ENCODE results near the gene OR2T8. TPM values are rescaled to one million over a fixed set of nuclear protein-coding genes. Genes with fewer than 3 reads are reported as not detected.

The OR2T8 gene
- total RNA-seq, 1 donor from 2014 or later = not detected

DNA sequence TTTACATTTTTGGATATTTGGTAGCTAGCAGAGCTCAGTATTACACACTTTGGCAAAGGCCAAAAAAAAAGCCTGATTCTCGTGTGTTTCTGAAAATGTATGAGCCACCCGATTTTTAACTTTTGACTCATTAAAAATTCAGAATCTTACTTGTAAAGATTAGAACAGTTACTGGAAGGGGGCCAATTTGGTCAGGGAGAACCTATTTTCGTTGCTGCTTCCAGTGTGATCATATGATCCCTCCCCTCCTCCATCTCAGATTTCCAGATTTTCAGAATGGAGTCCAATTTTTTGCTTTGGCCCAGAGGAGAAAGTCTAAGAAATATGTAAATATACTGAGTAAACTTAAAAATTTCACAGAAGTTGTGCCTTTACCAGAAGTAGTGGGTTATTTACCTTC is 41.7 kb downstream of the OR2T8 start:
- no peaks in the 10 kb centered on the region for H3K79me2 ChIP-seq (ENCODE audit: insufficient read depth, low read length)

DNA sequence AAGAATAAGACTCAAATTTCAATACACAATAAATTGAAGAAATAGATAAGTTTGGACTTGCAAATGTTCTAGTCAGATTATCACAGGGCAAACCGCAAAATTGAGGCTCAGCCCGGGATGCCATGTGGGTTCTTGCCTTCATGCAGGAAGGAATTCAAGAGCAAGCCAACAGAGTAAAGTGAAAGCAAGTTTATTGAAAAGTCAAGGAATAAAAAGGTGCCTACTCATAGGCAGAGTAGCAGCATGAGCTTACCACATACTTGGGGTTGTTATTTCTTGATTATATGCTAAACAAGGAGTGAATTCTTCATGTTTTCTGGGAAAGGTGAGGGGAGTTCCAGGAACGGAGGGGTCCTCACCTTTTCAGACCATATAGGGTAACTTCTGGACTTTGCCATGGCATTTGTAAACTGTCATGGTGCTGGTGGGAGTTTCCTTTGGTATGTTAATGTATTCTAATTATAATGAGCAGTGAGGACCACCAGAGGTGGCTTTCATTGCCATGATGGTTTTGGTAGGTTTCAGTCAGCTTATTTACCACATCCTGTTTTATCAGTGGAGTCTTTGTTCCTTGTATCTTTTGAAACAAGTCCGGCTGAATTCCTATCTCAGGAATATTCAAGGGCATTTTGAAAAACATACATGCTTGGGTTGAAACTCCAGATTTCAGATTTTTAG is 43.0 kb downstream of the OR2T8 start:
- H3K79me2 ChIP-seq (ENCODE audit: insufficient read depth, low read length) = no peaks in the 10 kb centered on the region
- H3K4me1 Mint-ChIP-seq (ENCODE audit: low read depth, unreplicated experiment) = no peaks in the 10 kb centered on the region
- no peak overlapping the region for H3K4me2 ChIP-seq (ENCODE audit: low read length)
- H3K4me1 ChIP-seq (ENCODE audit: insufficient read depth, low read length) = no peaks in the 10 kb centered on the region
- H3K9me3 ChIP-seq (ENCODE audit: insufficient read depth, low read depth, low read length) = no peaks in the 10 kb centered on the region
- no peak overlapping the region for H3K27ac ChIP-seq (ENCODE audit: low read depth, low read length)
- no peak overlapping the region for H3K4me3 Mint-ChIP-seq (ENCODE audit: unreplicated experiment)
- H3K36me3 ChIP-seq (ENCODE audit: insufficient read depth, low read length) = no peaks in the 10 kb centered on the region
- no peaks in the 10 kb centered on the region for H4K20me1 ChIP-seq (ENCODE audit: insufficient read depth, low read length)
- DNase-seq (ENCODE audit: low read depth) (no peak), FAIRE-seq (no peak)
- H3K36me3 Mint-ChIP-seq (ENCODE audit: low read depth, unreplicated experiment) = no peaks in the 10 kb centered on the region
- no peaks in the 10 kb centered on the region for H3K27me3 ChIP-seq (ENCODE audit: insufficient read depth, low read length)
- H3K9ac ChIP-seq (ENCODE audit: low read length) = no peak overlapping the region
- H3K4me3 ChIP-seq (ENCODE audit: insufficient read depth, low read depth, low read length) = no peak overlapping the region
- H3K9me3 Mint-ChIP-seq (ENCODE audit: unreplicated experiment) = peaks cover under 1% of the 10 kb centered on the region
- no peak overlapping the region for H3K27ac Mint-ChIP-seq (ENCODE audit: unreplicated experiment)
- no peak for TF ChIP-seq EZH2 (IDR thresholded peaks at IDR 0.05; ENCODE audit: insufficient read depth, low read length)
- TF ChIP-seq, protein P1, sequence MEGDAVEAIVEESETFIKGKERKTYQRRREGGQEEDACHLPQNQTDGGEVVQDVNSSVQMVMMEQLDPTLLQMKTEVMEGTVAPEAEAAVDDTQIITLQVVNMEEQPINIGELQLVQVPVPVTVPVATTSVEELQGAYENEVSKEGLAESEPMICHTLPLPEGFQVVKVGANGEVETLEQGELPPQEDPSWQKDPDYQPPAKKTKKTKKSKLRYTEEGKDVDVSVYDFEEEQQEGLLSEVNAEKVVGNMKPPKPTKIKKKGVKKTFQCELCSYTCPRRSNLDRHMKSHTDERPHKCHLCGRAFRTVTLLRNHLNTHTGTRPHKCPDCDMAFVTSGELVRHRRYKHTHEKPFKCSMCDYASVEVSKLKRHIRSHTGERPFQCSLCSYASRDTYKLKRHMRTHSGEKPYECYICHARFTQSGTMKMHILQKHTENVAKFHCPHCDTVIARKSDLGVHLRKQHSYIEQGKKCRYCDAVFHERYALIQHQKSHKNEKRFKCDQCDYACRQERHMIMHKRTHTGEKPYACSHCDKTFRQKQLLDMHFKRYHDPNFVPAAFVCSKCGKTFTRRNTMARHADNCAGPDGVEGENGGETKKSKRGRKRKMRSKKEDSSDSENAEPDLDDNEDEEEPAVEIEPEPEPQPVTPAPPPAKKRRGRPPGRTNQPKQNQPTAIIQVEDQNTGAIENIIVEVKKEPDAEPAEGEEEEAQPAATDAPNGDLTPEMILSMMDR (IDR thresholded peaks at IDR 0.05; ENCODE audit: insufficient read depth, low read depth, low read length) = no peak
- no peak overlapping the region for H2AFZ ChIP-seq (ENCODE audit: low read depth, low read length)
- no peaks in the 10 kb centered on the region for H3K27me3 Mint-ChIP-seq (ENCODE audit: low read depth, unreplicated experiment)

More for the DNA sequence above, 41.7 kb downstream of the OR2T8 start:
- FAIRE-seq (no peak), DNase-seq (ENCODE audit: low read depth) (no peak)
- TF ChIP-seq EZH2 (IDR thresholded peaks at IDR 0.05; ENCODE audit: insufficient read depth, low read length) = no peak
- TF ChIP-seq, protein P1 (IDR thresholded peaks at IDR 0.05; ENCODE audit: insufficient read depth, low read depth, low read length) = no peak
- Histone ChIP-seq H3K4me1 (ENCODE audit: insufficient read depth, low read length) (no peaks in the 10 kb centered on the region), H3K36me3 (ENCODE audit: insufficient read depth, low read length) (no peaks in the 10 kb centered on the region), H3K9me3 (ENCODE audit: insufficient read depth, low read depth, low read length) (no peaks in the 10 kb centered on the region), H2AFZ (ENCODE audit: low read depth, low read length) (no peak overlapping the region), H3K27ac (ENCODE audit: low read depth, low read length) (no peak overlapping the region), H3K9ac (ENCODE audit: low read length) (no peak overlapping the region), H3K4me2 (ENCODE audit: low read length) (no peak overlapping the region), H4K20me1 (ENCODE audit: insufficient read depth, low read length) (no peaks in the 10 kb centered on the region), H3K27me3 (ENCODE audit: insufficient read depth, low read length) (no peaks in the 10 kb centered on the region), H3K4me3 (ENCODE audit: insufficient read depth, low read depth, low read length) (no peak overlapping the region)
- H3K27me3 Mint-ChIP-seq (ENCODE audit: low read depth, unreplicated experiment) = no peaks in the 10 kb centered on the region
- H3K36me3 Mint-ChIP-seq (ENCODE audit: low read depth, unreplicated experiment) = no peaks in the 10 kb centered on the region
- H3K4me1 Mint-ChIP-seq (ENCODE audit: low read depth, unreplicated experiment) = no peaks in the 10 kb centered on the region
- H3K27ac Mint-ChIP-seq (ENCODE audit: unreplicated experiment) = no peak overlapping the region
- H3K9me3 Mint-ChIP-seq (ENCODE audit: unreplicated experiment) = peaks cover 4% of the 10 kb centered on the region
- no peak overlapping the region for H3K4me3 Mint-ChIP-seq (ENCODE audit: unreplicated experiment)

DNA sequence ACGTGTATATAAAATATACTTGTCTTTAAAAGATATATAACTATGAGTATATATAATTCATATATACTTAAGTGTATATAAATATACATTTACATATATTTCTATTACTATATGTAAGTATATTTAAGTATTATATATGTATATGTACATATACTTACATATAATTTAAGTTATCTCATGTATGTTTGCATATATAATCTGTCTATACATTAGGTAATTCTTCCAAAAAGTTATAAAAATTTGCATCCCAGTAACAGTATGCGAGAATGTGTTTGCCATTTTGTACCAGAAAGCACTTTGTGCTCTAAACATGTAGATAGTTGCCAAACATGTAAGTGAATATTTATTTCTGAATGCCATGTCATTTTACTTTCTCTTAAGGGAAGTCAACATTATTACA is 44.9 kb downstream of the OR2T8 start, which contains the start of gene OR2AK2:
Gene OR2AK2, plus strand, starts transcription at position 301 of the 400 bp plus-strand sequence. CDS start 144 bp downstream, outside the sequence.
- Histone ChIP-seq H2AFZ (ENCODE audit: low read depth, low read length) (no peak within 1 kb of the TSS), H3K27me3 (ENCODE audit: insufficient read depth, low read length) (no peaks in the 10 kb centered on the region), H3K79me2 (ENCODE audit: insufficient read depth, low read length) (no peaks in the 10 kb centered on the region), H3K27ac (ENCODE audit: low read depth, low read length) (no peak within 1 kb of the TSS), H3K36me3 (ENCODE audit: insufficient read depth, low read length) (no peaks in the 10 kb centered on the region), H3K9me3 (ENCODE audit: insufficient read depth, low read depth, low read length) (no peaks in the 10 kb centered on the region), H3K4me1 (ENCODE audit: insufficient read depth, low read length) (no peaks in the 10 kb centered on the region), H3K4me2 (ENCODE audit: low read length) (no peak within 1 kb of the TSS), H3K9ac (ENCODE audit: low read length) (no peak within 1 kb of the TSS), H3K4me3 (ENCODE audit: insufficient read depth, low read depth, low read length) (no peak within 1 kb of the TSS), H4K20me1 (ENCODE audit: insufficient read depth, low read length) (no peaks in the 10 kb centered on the region)
- no peaks in the 10 kb centered on the region for H3K36me3 Mint-ChIP-seq (ENCODE audit: low read depth, unreplicated experiment)
- no peak for TF ChIP-seq EZH2 (IDR thresholded peaks at IDR 0.05; ENCODE audit: insufficient read depth, low read length)
- TF ChIP-seq, protein P1 (IDR thresholded peaks at IDR 0.05; ENCODE audit: insufficient read depth, low read depth, low read length) = no peak
- no peak for DNase-seq (ENCODE audit: low read depth)
- no peaks in the 10 kb centered on the region for H3K4me1 Mint-ChIP-seq (ENCODE audit: low read depth, unreplicated experiment)
- H3K4me3 Mint-ChIP-seq (ENCODE audit: unreplicated experiment) = no peak within 1 kb of the TSS
- peaks cover 5% of the 10 kb centered on the region for H3K9me3 Mint-ChIP-seq (ENCODE audit: unreplicated experiment)
- no peak within 1 kb of the TSS for H3K27ac Mint-ChIP-seq (ENCODE audit: unreplicated experiment)
- FAIRE-seq = no peak
- no peaks in the 10 kb centered on the region for H3K27me3 Mint-ChIP-seq (ENCODE audit: low read depth, unreplicated experiment)
